K562 (cell line): ENCODE data around the gene IMMP2L. TPM values are rescaled to one million over a fixed set of nuclear protein-coding genes. Genes with fewer than 3 reads are reported as not detected.

Experiments
- CHCHD3 ChIP-seq: fragments of 250-450 bp; sonication (Bioruptor Pico); IDR thresholded peaks from 2 replicates; pipeline ENCODE4 v2.1.2; 2022; ENCODE audit warnings: mild to moderate bottlenecking
- CREB1 ChIP-seq, 2 experiments: sonication (generic) in 1 of 2; formaldehyde crosslinking in 1 of 2; IDR thresholded peaks; 2 replicates each; pipeline versions ENCODE4 v1.6.1 to v1.8.0; 2012 to 2022; ENCODE audit warnings: inconsistent platforms in 1 of 2, mild to moderate bottlenecking in 1 of 2, missing genetic modification reagents in 1 of 2, moderate library complexity in 1 of 2
- DDX20 ChIP-seq: fragments of 450-650 bp; IDR thresholded peaks from 2 replicates; pipeline ENCODE4 v1.6.1; 2016; ENCODE audit warnings: missing genetic modification characterization, low read depth, mild to moderate bottlenecking, missing compliant biosample characterization, moderate library complexity
- EZH2 ChIP-seq: IDR thresholded peaks from 2 replicates; pipeline ENCODE4 v1.6.1; 2012; ENCODE audit warnings: low read depth, mild to moderate bottlenecking, inconsistent platforms, low read length, borderline replicate concordance
- GTF2E2 ChIP-seq: fragments of 200-800 bp; sonication (Bioruptor generic); IDR thresholded peaks from 2 replicates; pipeline ENCODE4 v1.6.1; 2016; ENCODE audit warnings: missing genetic modification characterization, missing compliant biosample characterization
- JUND ChIP-seq, 2 experiments: IDR thresholded peaks; 2 replicates in 1 of 2; 3 replicates in 1 of 2; pipeline ENCODE4 v1.6.1; 2011; ENCODE audit warnings: borderline replicate concordance in 2 of 2, low read depth in 2 of 2, low read length in 2 of 2, improper control_type of control experiment in 1 of 2, missing biosample characterization in 1 of 2, missing genetic modification characterization in 1 of 2, missing genetic modification reagents in 1 of 2
- MAFK ChIP-seq: IDR thresholded peaks from 2 replicates; pipeline ENCODE4 v1.6.1; 2011; ENCODE audit warnings: low read length, improper control_type of control experiment
- MNT ChIP-seq, 2 experiments: fragments of 450-650 bp; conservative IDR thresholded peaks; 2 replicates each; pipeline ENCODE4 v1.6.1; 2017; ENCODE audit warnings: mild to moderate bottlenecking in 2 of 2, moderate library complexity in 2 of 2
- NFRKB ChIP-seq: fragments of 450-650 bp; IDR thresholded peaks from 2 replicates; pipeline ENCODE4 v1.6.1; 2016; ENCODE audit warnings: low read depth
- RAD21 ChIP-seq, 2 experiments: fragments of 250-450 bp in 1 of 2; fragments of 450-650 bp in 1 of 2; sonication (Bioruptor Pico) in 1 of 2; formaldehyde crosslinking in 1 of 2; IDR thresholded peaks in 1 of 2; conservative IDR thresholded peaks in 1 of 2; 2 replicates each; pipeline versions ENCODE4 v1.4.0 to v1.8.0; 2020 to 2022; ENCODE audit warnings: mild to moderate bottlenecking in 2 of 2, moderate library complexity in 1 of 2
- SRSF1 ChIP-seq: fragments of 200-400 bp; formaldehyde crosslinking; IDR thresholded peaks from 2 replicates; pipeline ENCODE4 v1.6.1; 2017; ENCODE audit warnings: mild to moderate bottlenecking, low read depth, low read length, moderate library complexity
- STAT5B ChIP-seq: fragments of 250-450 bp; sonication (Bioruptor Pico); IDR thresholded peaks from 2 replicates; pipeline ENCODE4 v1.8.0; 2021; ENCODE audit warnings: mild to moderate bottlenecking, inconsistent platforms
- ZNF41 ChIP-seq: fragments of 250-450 bp; sonication (Bioruptor Pico); conservative IDR thresholded peaks from 2 replicates; pipeline ENCODE4 v1.4.0; 2020; ENCODE audit warnings: mild to moderate bottlenecking
- ZNF518B ChIP-seq: fragments of 250-450 bp; sonication (Bioruptor Pico); IDR thresholded peaks from 2 replicates; pipeline ENCODE4 v1.5.0; 2021; ENCODE audit warnings: mild to moderate bottlenecking, moderate library complexity
- ZNF766 ChIP-seq: fragments of 200-800 bp; sonication (Bioruptor generic); conservative IDR thresholded peaks from 2 replicates; pipeline ENCODE4 v1.6.1; 2016; ENCODE audit warnings: missing genetic modification characterization, missing compliant biosample characterization
- polyA plus RNA-seq, 8 experiments: library from polyadenylated mRNA; depleted of rRNA in 4 of 8; stranded (reverse) in 5 of 8; unstranded in 3 of 8; fragments of >200 nt; fragmentation: Nextera tagmentation in 2 of 8; fragmentation: Illumina TruSeq in 1 of 8; extraction: Ambion mirVana in 2 of 8; extraction: Trizol in 1 of 8; gene quantifications; 2 replicates each; pipeline versions ENCODE4 v1.2.1 to v1.2.3, GENCODE V29; 2011 to 2014; ENCODE audit warnings: inconsistent platforms in 1 of 8, missing spikeins in 1 of 8
- total RNA-seq, 7 experiments: library from RNA; depleted of rRNA in 6 of 7; stranded (reverse); fragments of >200 nt in 6 of 7; fragmentation: Illumina TruSeq in 2 of 7; extraction: Trizol in 2 of 7; gene quantifications; 2 replicates each; pipeline versions ENCODE4 v1.2.1 to v1.2.3, GENCODE V29; 2011 to 2021; ENCODE audit warnings: low replicate concordance in 1 of 7
- TF ChIP-seq, protein P1 (sequence below), 2 experiments: fragments of 450-650 bp; IDR thresholded peaks; 2 replicates each; pipeline ENCODE4 v1.6.1; 2018; ENCODE audit warnings: mild to moderate bottlenecking in 2 of 2, low read depth in 1 of 2; ENCODE audit not compliant: partially characterized antibody in 2 of 2

IMMP2L gene
- total and polyA plus RNA-seq, 9 of the 15 experiments (the other 6 are each of a cell fraction or from before 2014, with no cell fraction given), result 29.7 to 116 (median 53.0) TPM

- TF ChIP-seq CREB1 (IDR thresholded peaks at IDR 0.05) (peak; percentile 56; the same call in 1 of the 2 replicates), CREB1 (CRISPR knock-in tag; IDR thresholded peaks at IDR 0.05) (no peak), EZH2 (peak; percentile 79; the same call in 1 of the 2 replicates), DDX20 (tag) (0 out of 2 replicates have a peak, but pooled peaks have one; percentile 57), MNT (conservative IDR thresholded peaks at IDR 0.05) (peak; percentile 58 to 82), NFRKB (peak; percentile 59), RAD21 (CRISPR knock-in tag; conservative IDR thresholded peaks at IDR 0.05 in 1 of 2, IDR thresholded peaks at IDR 0.05 in 1 of 2) (no peak), CHCHD3 (CRISPR knock-in tag) (no peak), ZNF766 (CRISPR knock-in tag) (peak; percentile 47), GTF2E2 (peak; percentile 72; the same call in 1 of the 2 replicates), STAT5B (no peak), ZNF41 (CRISPR knock-in tag) (no peak), ZNF518B (CRISPR knock-in tag) (no peak), JUND (IDR thresholded peaks at IDR 0.05; ENCODE audit: borderline replicate concordance, low read depth, low read length) (peak; percentile 97), JUND (tag; IDR thresholded peaks at IDR 0.05; ENCODE audit: borderline replicate concordance, low read depth, low read length) (peak; percentile 95; the same call in 2 of the 3 replicates), MAFK (peak; percentile 6; the same call in 1 of the 2 replicates), SRSF1 (no peak)
- TF ChIP-seq, protein P1, sequence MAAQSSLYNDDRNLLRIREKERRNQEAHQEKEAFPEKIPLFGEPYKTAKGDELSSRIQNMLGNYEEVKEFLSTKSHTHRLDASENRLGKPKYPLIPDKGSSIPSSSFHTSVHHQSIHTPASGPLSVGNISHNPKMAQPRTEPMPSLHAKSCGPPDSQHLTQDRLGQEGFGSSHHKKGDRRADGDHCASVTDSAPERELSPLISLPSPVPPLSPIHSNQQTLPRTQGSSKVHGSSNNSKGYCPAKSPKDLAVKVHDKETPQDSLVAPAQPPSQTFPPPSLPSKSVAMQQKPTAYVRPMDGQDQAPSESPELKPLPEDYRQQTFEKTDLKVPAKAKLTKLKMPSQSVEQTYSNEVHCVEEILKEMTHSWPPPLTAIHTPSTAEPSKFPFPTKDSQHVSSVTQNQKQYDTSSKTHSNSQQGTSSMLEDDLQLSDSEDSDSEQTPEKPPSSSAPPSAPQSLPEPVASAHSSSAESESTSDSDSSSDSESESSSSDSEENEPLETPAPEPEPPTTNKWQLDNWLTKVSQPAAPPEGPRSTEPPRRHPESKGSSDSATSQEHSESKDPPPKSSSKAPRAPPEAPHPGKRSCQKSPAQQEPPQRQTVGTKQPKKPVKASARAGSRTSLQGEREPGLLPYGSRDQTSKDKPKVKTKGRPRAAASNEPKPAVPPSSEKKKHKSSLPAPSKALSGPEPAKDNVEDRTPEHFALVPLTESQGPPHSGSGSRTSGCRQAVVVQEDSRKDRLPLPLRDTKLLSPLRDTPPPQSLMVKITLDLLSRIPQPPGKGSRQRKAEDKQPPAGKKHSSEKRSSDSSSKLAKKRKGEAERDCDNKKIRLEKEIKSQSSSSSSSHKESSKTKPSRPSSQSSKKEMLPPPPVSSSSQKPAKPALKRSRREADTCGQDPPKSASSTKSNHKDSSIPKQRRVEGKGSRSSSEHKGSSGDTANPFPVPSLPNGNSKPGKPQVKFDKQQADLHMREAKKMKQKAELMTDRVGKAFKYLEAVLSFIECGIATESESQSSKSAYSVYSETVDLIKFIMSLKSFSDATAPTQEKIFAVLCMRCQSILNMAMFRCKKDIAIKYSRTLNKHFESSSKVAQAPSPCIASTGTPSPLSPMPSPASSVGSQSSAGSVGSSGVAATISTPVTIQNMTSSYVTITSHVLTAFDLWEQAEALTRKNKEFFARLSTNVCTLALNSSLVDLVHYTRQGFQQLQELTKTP (IDR thresholded peaks at IDR 0.05; ENCODE audit: low read depth in 1 of 2, partially characterized antibody in 2 of 2), result peak in 1 of 2 experiments; percentile 54
Measured at GRCh38 chr7:111438369-111439289, 123.7 kb downstream of the IMMP2L start (continued).
